NCI-H146 treated with DMSO at 0.1 percent for 48 hours (cell line): ENCODE results near the gene PINLYP.
"Not testable (repeated sequence)": the region's sequence is repeated elsewhere in the genome, so short reads cannot be mapped to it uniquely, and the experiment has no call there.

Experiments
- DNase-seq: peaks from one replicate; lab custom pipeline; 2025; ENCODE audit not compliant: unreplicated experiment; lab: John Stamatoyannopoulos, UW

The PINLYP gene

GRCh38 chr19:43581467-43581866, 5.9 kb downstream of the PINLYP start:
- no peak for DNase-seq

- DNase-seq: no peak
These were observed 6.9 kb downstream of the PINLYP start for GRCh38 chr19:43582495-43582894.

DNA sequence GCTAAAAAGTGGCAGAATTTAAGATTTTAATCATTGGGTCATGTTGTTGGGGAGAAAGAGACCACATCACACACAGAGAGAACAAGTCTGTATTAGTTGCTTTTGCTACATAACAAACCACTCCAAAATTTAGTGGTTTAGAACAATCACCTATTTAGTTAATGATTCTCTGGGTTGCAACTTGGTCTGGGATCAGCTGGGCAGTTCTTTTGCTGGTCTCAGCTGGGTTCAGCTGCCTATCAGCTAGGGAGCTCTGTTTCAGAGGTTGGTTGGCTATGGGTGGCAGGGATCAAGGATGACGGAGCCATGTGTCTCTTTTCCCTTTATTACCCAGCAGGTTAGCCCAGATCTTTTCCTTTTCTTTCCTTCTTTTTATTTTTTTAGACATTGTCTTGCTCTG, 8.9 kb downstream of the PINLYP start:
- no peak for DNase-seq

- no peak for DNase-seq
These were observed 10.7 kb downstream of the PINLYP start for GRCh38 chr19:43586346-43586745.

- DNase-seq: not testable (repeated sequence)
These were observed 11.4 kb downstream of the PINLYP start for GRCh38 chr19:43587029-43587428.

- no peak for DNase-seq
These were observed 13.7 kb downstream of the PINLYP start for GRCh38 chr19:43589277-43589676.

DNA sequence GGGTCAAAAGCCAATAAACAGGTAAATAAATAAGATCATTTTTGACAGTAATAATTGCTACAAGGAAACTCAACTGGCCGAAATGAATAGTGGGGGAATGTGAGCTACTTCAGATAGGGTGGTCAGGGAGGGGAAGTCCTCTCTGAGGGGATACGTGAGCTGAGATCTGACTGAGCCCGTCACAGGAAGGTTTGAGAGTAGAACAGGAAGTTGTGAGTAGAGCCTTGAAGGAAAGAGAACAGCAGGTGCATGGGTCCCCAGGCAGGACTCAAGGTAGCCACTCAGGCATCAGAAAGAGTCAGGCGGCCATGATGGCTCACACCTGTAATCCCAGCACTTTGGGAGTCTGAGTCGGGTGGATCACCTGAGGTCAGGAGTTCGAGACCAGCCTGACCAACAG, 14.1 kb downstream of the PINLYP start:
- no peak for DNase-seq

GRCh38 chr19:43591904-43592772, 16.5 kb downstream of the PINLYP start:
- DNase-seq: no peak

DNA sequence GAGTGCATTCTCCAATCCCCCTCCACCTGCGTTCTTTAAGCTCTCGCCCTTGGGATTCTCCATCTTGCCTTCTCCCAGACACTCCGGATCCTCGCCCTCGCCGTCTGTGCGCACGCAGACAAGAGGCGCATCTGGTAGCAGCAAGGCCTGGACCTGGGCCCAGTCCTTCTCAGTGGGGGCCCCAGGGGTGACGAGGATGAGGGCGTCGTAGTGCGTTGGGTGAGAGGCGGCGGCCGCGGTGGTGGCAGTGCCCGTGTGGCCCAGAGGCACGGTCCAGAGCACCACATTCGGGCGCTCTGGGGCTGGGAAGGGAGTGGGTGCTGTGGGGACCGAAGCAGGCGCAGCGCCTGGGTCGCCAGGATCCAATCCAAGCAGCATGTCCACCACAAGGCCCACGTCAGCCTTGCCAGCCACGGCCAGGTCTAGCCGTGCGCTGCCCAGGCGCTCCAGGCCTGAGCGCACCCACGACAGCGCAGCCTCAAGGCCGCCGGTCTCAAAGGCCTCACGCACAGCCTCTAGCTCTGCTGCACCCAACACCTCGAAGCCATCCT, 17.3 kb downstream of the PINLYP start:
- no peak for DNase-seq

DNA sequence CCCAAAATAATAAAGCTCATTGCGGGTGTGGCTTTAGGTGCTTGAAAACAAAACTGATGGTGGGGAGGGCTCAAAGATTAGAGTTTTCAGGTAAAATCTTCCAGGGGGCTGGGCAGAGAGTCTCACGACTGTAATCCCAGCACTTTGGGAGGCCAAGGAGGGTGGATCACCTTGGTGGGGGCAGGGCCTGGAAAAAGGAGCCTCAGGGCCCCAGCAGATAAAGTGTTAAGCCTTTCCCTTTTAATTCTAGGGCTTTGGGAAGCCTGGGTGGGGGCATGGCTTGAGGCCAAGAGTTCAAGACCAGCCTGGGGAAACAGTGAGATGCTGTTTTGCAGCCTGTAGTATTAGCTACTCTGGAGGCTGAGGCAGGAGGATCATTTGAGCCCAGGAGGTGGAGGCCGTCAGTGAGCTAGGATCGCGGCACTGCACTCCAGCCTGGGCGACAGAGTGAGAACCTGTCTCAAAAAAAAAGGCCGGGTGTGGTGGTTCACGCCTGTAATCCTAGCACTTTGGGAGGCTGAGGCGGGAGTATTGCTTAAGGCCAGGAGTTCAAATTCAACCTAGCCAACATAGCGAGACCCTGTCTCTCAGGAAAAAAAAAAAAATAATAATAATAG, 18.6 kb downstream of the PINLYP start:
- no peak for DNase-seq

DNA sequence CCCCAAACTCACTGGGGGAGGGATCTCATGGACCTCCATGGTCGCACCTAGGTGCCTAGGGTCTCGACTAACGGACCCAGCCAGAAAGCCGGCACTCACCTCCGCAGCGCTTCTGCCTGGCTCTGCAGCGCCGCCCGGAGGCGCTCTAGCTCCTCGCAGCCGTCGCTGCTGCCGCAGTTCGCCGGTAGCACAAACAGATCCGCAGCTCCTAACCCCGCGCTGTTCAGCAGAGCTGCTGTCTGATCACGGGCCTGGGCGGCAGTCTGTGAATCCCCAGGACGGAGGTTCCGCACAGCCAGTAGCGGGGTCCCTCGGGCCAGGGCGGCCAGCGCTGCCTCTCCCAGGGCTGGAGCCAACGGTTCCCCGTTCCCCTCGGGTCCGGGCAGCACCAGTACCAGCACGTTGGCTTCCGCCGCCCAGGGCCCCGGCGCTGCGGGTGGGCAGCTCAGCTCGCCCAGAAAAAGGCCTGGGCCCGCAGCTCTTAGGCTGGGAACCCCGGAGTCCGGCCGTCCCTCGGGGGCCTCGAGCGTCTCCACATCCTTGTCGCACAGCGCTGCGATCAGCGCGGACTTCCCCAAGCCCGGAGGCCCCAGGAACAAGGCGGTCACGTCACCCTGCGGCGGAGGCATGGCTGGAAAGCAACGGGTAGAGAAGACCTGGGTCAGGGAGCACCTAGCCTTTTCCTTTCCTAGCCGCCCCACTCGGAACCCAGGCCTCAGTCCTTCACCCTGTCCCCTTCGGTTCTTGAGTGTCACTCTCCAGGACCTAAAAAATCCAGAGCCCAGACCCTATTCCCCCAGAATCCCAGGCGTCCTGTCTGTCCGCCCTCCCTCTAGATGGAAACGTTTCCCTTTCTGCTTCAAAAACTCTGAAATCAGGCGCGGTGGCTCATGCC, 19.4 kb downstream of the PINLYP start:
- DNase-seq: no peak

- no peak for DNase-seq
These were observed 20.0 kb downstream of the PINLYP start for GRCh38 chr19:43595605-43595998.

GRCh38 chr19:43595999-43596841, 20.6 kb downstream of the PINLYP start, which contains the start of the genes IRGQ and ZNF576:
TSS of gene IRGQ (minus strand) at chr19:43596134. CDS start at chr19:43595338, 796 bp downstream.
TSS of gene ZNF576 (plus strand) at chr19:43596595. CDS start at chr19:43597109, 514 bp downstream.
- DNase-seq: peak; percentile 99

DNA sequence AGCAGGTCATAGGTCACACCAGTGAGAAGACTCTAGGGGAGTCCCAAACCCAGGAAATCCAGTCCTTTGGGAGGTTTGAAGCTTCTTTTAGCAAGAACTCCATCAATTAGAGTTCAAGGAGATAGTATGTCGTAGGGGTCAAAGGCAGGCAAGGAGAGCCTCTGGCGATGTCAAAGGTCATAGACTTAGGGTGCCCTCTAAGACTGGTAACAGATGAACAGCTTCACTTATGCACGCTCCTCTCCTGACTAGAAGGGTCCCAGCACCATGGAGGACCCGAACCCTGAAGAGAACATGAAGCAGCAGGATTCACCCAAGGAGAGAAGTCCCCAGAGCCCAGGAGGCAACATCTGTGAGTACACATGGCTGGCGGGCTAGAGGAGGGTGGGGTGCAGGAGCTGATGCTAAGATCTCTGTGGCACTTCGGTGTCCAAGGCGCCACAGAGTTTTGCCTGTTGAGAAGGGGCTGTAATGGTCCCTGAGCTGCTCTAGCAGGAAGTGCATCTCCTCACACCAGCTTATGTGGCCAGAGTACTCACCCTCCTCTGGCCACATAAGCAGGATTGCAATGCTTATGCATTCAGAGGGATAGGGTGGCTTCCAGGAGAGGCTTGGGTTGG, 21.4 kb downstream of the PINLYP start:
- no peak for DNase-seq

GRCh38 chr19:43597876-43598275, 22.3 kb downstream of the PINLYP start:
- no peak for DNase-seq

DNA sequence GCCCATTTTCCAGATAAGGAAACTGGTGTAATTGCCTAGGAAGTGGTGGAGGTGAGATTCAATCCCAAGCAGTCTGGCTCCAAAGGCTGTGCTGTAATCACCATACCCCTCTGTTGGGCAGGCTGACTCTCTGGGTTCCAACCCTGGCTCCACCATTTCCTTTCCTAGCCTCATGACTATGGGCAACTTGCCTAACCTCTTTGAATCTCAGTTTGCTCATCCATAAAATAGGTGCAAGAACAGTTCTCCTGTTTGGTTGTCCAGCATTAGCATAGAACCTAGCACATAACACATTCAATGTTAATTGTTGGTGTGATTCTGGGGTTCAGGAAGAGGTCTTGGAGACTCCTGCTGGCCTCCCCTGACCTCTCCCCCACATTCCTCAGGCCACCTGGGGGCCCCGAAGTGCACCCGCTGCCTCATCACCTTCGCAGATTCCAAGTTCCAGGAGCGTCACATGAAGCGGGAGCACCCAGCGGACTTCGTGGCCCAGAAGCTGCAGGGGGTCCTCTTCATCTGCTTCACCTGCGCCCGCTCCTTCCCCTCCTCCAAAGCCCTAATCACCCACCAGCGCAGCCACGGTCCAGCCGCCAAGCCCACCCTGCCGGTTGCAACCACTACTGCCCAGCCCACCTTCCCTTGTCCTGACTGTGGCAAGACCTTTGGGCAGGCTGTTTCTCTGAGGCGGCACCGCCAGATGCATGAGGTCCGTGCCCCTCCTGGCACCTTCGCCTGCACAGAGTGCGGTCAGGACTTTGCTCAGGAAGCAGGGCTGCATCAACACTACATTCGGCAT, 23.0 kb downstream of the PINLYP start:
- no peak for DNase-seq

DNA sequence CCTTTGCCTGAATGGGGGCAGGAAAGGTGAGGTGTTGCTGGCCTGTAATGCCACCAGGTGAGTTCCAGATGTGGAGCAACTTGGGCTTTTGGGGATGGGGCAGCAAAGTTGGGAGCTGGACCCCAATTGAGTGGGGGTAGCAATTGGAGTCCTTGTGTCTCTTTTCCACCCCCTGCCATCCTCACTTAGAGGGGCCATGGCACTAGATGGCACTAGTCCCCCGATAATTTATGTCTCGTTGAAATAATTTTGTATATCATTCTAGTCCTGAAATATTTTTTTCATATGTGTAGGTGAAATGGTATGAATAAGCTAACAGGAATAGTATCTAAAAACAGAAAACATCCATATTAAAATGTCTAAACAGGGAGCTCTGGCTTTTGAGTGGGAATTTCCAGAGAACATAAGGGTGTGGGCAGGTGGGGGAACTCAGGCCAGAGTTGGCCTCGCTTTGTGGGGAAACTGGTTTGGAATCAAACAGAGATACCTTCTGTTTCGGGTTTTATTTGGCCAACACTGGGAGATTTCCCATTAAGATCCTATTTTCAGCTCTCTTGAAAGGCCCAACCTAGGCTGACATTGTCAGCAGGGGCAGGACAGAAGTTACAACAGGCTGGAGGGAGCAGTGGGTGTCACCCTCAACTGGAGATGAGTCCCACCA, 24.2 kb downstream of the PINLYP start:
- no peak for DNase-seq

DNA sequence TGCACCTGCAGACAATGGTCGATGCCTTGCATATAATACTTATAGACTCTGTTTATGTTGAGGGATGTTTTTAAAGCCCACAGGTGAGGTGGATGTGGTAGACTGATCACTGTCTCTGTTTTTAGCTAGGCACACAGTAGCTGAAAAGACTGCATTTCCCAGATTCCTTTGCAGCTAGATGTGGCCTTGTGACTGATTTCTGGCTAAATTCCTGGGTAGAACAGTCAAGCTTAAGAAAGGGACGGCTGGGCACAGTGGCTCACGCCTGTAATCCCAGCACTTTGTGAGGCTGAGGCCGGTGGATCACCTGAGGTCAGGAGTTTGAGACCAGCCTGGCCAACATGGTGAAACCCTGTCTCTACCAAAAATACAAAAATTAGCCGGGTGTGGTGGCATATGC, 24.7 kb downstream of the PINLYP start:
- not testable (repeated sequence) for DNase-seq
